ENCODE results near the gene PRRG4. TPM values are rescaled to one million over a fixed set of nuclear protein-coding genes. Genes with fewer than 3 reads are reported as not detected.
"Not testable (repeated sequence)": the region's sequence is repeated elsewhere in the genome, so short reads cannot be mapped to it uniquely, and the experiment has no call there.

Gene PRRG4
- 10 to 100 TPM in 3 of 6 donors, 1 to 10 TPM in 3; 5.2 to 33.6 (median 9.6) TPM for total RNA-seq

GRCh38 chr11:32829680-32830412 lies at the start of gene PRRG4:
Gene PRRG4, plus strand, starts transcription at chr11:32829927. Its CDS starts 603 bp downstream, at chr11:32830530.
- TF ChIP-seq CTCF (IDR thresholded peaks at IDR 0.05), result no peak
- peak in 3 of 4 donors; percentile 68 to 84 (median 73) for TF ChIP-seq POLR2A (IDR thresholded peaks at IDR 0.05)
- no peak for TF ChIP-seq EP300 (IDR thresholded peaks at IDR 0.05)
- TF ChIP-seq POLR2AphosphoS5 (IDR thresholded peaks at IDR 0.05), result peak in 1 of 2 donors; percentile 63
- Histone ChIP-seq H3K27me3 (no peaks in the 10 kb centered on the region), H3K27ac (peak within 1 kb of the TSS; percentile 81 to 92 (median 85)), H3K36me3 (no peaks in the 10 kb centered on the region), H3K9me3 (no peaks in the 10 kb centered on the region), H3K4me1 (peaks cover 0 to 14% (median 10%) of the 10 kb centered on the region in 4 donors), H3K4me3 (peak within 1 kb of the TSS; percentile 49 to 87 (median 78))
- peak; percentile 90 to 94 for DNase-seq
- peak; percentile 95 for ATAC-seq (ENCODE audit: low FRiP score in 2 of 2)
- 0 to 3% methylated on average over 26 to 33 of the region's 85 CpGs for WGBS, 2 donors

DNA sequence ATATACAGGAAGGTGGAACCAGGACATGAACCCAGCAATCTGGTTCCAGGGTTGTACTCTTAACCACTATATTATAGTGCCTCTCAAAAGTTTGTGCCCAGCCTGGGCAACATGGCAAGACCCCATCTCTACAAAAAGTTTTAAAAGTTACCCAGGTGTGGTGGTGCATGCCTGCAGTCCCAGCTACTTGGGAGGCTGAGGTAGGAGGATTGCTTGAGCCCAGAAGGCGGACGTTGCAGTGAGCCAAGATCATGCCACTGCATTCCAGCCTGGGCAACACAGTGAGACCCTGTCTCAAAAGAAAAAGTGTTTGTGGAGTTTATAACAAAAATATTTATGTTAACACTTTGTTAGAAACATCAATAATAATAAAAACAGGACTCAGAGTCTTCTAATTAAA lies 48.9 kb upstream of the PRRG4 start:
- not testable (repeated sequence) for H3K27ac ChIP-seq; H3K4me1 ChIP-seq; DNase-seq; H3K4me3 ChIP-seq; ATAC-seq (ENCODE audit: low FRiP score in 2 of 2); H3K9me3 ChIP-seq; H3K27me3 ChIP-seq; H3K36me3 ChIP-seq
- WGBS, 2 donors, result 88 to 92% methylated on average over 2 of the region's 2 CpGs

DNA sequence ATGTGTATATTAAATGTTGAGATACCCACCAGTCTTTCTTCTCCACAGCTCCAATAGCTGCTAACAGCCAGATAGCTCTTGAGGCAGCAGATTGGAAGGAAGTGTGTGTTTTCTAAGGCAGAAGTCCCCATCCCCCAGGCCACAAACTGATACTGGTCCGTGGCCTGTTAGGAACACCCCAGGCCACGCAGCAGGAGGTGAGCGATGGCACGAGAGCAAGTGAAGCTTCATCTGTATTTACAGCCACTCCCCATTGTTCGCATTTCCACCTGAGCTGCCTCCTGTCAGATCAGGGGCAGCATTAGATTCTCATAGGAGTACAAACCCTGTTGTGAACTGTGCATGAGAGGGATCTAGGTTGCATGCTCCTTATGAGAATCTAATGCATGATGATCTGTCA lies 48.0 kb upstream of the PRRG4 start:
- ATAC-seq (ENCODE audit: low FRiP score in 2 of 2) (no peak), DNase-seq (no peak)
- no peaks in the 10 kb centered on the region for H3K27me3 ChIP-seq
- 79 to 81% methylated on average over 5 of the region's 5 CpGs for WGBS, 2 donors
- no peak overlapping the region for H3K27ac ChIP-seq
- no peaks in the 10 kb centered on the region for H3K4me1 ChIP-seq
- no peak for TF ChIP-seq POLR2A (IDR thresholded peaks at IDR 0.05)
- TF ChIP-seq CTCF (IDR thresholded peaks at IDR 0.05), result no peak
- TF ChIP-seq POLR2AphosphoS5 (IDR thresholded peaks at IDR 0.05), result no peak
- TF ChIP-seq EP300 (IDR thresholded peaks at IDR 0.05), result no peak
- no peaks in the 10 kb centered on the region for H3K36me3 ChIP-seq
- no peaks in the 10 kb centered on the region for H3K9me3 ChIP-seq
- H3K4me3 ChIP-seq, result no peak overlapping the region

DNA sequence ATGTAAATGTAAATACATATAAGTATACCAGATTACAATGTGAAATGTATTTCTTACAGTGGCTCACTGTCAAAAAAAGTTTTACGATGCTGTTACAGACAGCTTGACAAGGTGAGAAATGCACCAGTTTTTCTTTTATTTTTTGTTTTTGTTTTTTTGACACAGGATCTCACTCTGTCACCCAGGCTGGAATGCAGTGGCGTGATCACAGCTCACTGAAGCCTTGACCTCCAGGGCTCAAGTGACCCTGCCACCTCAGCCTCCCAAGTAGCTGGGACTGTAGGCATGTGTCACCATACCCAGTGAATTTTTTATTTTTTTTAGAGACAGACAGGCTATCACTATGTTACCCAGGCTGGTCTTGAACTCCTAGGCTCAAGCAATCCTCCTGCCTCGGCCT lies 44.5 kb upstream of the PRRG4 start:
- Histone ChIP-seq H3K36me3 (no peaks in the 10 kb centered on the region), H3K9me3 (no peaks in the 10 kb centered on the region), H3K4me1 (no peaks in the 10 kb centered on the region), H3K4me3 (no peak overlapping the region), H3K27me3 (no peaks in the 10 kb centered on the region), H3K27ac (no peak overlapping the region)
- no peak for DNase-seq
- TF ChIP-seq POLR2AphosphoS5 (IDR thresholded peaks at IDR 0.05) (no peak), EP300 (IDR thresholded peaks at IDR 0.05) (no peak), CTCF (IDR thresholded peaks at IDR 0.05) (no peak), POLR2A (IDR thresholded peaks at IDR 0.05) (no peak)
- ATAC-seq (ENCODE audit: low FRiP score in 2 of 2), result no peak
- 86 to 91% methylated on average over 3 of the region's 3 CpGs for WGBS, 2 donors

DNA sequence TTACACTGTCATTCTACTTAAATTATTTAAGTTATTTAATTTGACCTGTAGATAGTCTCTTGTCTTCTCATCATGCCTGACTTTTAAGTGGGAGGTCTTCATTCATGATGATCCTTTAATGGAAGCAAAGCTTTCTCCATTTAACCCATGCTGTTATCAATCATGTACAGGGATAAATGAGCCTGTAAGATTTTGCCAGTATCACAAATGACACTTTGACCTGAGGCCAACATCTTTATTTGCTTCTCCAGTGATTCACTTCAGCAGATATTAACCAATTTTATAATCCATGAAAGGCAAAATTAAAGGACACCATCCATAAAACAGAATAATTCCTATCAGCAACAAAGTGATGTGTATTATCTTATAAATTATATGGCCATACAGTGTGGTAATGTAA lies 42.9 kb upstream of the PRRG4 start:
- TF ChIP-seq POLR2AphosphoS5 (IDR thresholded peaks at IDR 0.05) (no peak), POLR2A (IDR thresholded peaks at IDR 0.05) (no peak), CTCF (IDR thresholded peaks at IDR 0.05) (no peak), EP300 (IDR thresholded peaks at IDR 0.05) (no peak)
- H3K36me3 ChIP-seq, result no peaks in the 10 kb centered on the region
- H3K27ac ChIP-seq, result no peak overlapping the region
- H3K27me3 ChIP-seq, result no peaks in the 10 kb centered on the region
- no peak overlapping the region for H3K4me3 ChIP-seq
- H3K9me3 ChIP-seq, result no peaks in the 10 kb centered on the region
- DNase-seq (no peak), ATAC-seq (ENCODE audit: low FRiP score in 2 of 2) (no peak)
- no peaks in the 10 kb centered on the region for H3K4me1 ChIP-seq
